HepG2 (cell line): ENCODE results near the gene IPO9. TPM values are rescaled to one million over a fixed set of nuclear protein-coding genes. Genes with fewer than 3 reads are reported as not detected.

ENCODE experiments used
- FOXC1 ChIP-seq: sonication (generic); formaldehyde crosslinking; IDR thresholded peaks from 2 replicates; pipeline ENCODE4 v1.8.0; 2022; ENCODE audit warnings: mild to moderate bottlenecking, missing genetic modification reagents, borderline replicate concordance
- FOXO1 ChIP-seq: sonication (generic); formaldehyde crosslinking; IDR thresholded peaks from 2 replicates; pipeline ENCODE4 v1.4.0; 2020; ENCODE audit warnings: missing genetic modification reagents
- LBX2 ChIP-seq: sonication (generic); formaldehyde crosslinking; IDR thresholded peaks from 2 replicates; pipeline ENCODE4 v1.5.0; 2020; ENCODE audit warnings: missing genetic modification reagents, mild to moderate bottlenecking, borderline replicate concordance
- MAFK ChIP-seq, 2 experiments: IDR thresholded peaks in 1 of 2; conservative IDR thresholded peaks in 1 of 2; 2 replicates each; pipeline ENCODE4 v1.6.1; 2011; ENCODE audit warnings: improper control_type of control experiment in 2 of 2, low read length in 2 of 2
- REPIN1 ChIP-seq: sonication (generic); formaldehyde crosslinking; IDR thresholded peaks from 2 replicates; pipeline ENCODE4 v1.8.0; 2022; ENCODE audit warnings: missing genetic modification reagents, low read depth, mild to moderate bottlenecking, borderline replicate concordance
- RFXAP ChIP-seq: sonication (generic); formaldehyde crosslinking; IDR thresholded peaks from 2 replicates; pipeline ENCODE4 v1.4.0; 2020; ENCODE audit warnings: missing genetic modification reagents, borderline replicate concordance
- SNAI1 ChIP-seq: sonication (generic); formaldehyde crosslinking; IDR thresholded peaks from 2 replicates; pipeline ENCODE4 v1.5.0; 2020; ENCODE audit warnings: mild to moderate bottlenecking, missing genetic modification reagents, borderline replicate concordance
- ZBTB2 ChIP-seq: sonication (generic); formaldehyde crosslinking; IDR thresholded peaks from 2 replicates; pipeline ENCODE4 v1.8.0; 2022; ENCODE audit warnings: low read depth, missing genetic modification reagents
- ZBTB38 ChIP-seq: sonication (generic); formaldehyde crosslinking; IDR thresholded peaks from 2 replicates; pipeline ENCODE4 v1.5.1; 2020; ENCODE audit warnings: mild to moderate bottlenecking, missing genetic modification reagents
- ZNF10 ChIP-seq: sonication (generic); formaldehyde crosslinking; IDR thresholded peaks from 2 replicates; pipeline ENCODE4 v1.4.0; 2020; ENCODE audit warnings: mild to moderate bottlenecking, low read depth, missing genetic modification reagents, borderline replicate concordance
- ZNF224 ChIP-seq: sonication (generic); formaldehyde crosslinking; IDR thresholded peaks from 2 replicates; pipeline ENCODE4 v1.5.0; 2020; ENCODE audit warnings: mild to moderate bottlenecking, missing genetic modification reagents
- ZNF776 ChIP-seq: sonication (generic); formaldehyde crosslinking; IDR thresholded peaks from 2 replicates; pipeline ENCODE4 v1.4.0; 2020; ENCODE audit warnings: mild to moderate bottlenecking, missing genetic modification reagents
- polyA plus RNA-seq, 8 experiments: library from polyadenylated mRNA; depleted of rRNA in 3 of 8; stranded (reverse) in 7 of 8; unstranded in 1 of 8; fragments of >200 nt; fragmentation: Illumina TruSeq in 4 of 8; extraction: Trizol in 4 of 8; gene quantifications; 2 replicates each; pipeline versions ENCODE4 v1.2.1 to v1.2.3, GENCODE V29; 2011 to 2016; ENCODE audit warnings: low read depth in 4 of 8, missing spikeins in 1 of 8, mixed read lengths in 1 of 8; ENCODE audit not compliant: insufficient read depth in 1 of 8
- total RNA-seq, 5 experiments: library from RNA; depleted of rRNA; stranded (reverse); fragments of >200 nt; fragmentation: Illumina TruSeq; extraction: Trizol; gene quantifications; 2 replicates each; pipeline ENCODE4 v1.2.3, GENCODE V29; 2016; ENCODE audit warnings: low read depth in 1 of 5
- TF ChIP-seq, protein P1 (sequence below): sonication (generic); formaldehyde crosslinking; IDR thresholded peaks from 2 replicates; pipeline ENCODE4 v1.4.0; 2020; ENCODE audit warnings: missing genetic modification reagents
- TF ChIP-seq, protein P2 (sequence below): sonication (generic); formaldehyde crosslinking; IDR thresholded peaks from 2 replicates; pipeline ENCODE4 v1.4.0; 2020; ENCODE audit warnings: missing genetic modification reagents, borderline replicate concordance
- TF ChIP-seq, protein P3 (sequence below): sonication (generic); formaldehyde crosslinking; IDR thresholded peaks from 2 replicates; pipeline ENCODE4 v1.5.1; 2020; ENCODE audit warnings: missing genetic modification reagents, mild to moderate bottlenecking, borderline replicate concordance

IPO9 gene
- total and polyA plus RNA-seq, 2 of the 13 experiments (the other 11 are each of a cell fraction or from before 2014, with no cell fraction given) = 31.0 to 34.8 TPM

DNA sequence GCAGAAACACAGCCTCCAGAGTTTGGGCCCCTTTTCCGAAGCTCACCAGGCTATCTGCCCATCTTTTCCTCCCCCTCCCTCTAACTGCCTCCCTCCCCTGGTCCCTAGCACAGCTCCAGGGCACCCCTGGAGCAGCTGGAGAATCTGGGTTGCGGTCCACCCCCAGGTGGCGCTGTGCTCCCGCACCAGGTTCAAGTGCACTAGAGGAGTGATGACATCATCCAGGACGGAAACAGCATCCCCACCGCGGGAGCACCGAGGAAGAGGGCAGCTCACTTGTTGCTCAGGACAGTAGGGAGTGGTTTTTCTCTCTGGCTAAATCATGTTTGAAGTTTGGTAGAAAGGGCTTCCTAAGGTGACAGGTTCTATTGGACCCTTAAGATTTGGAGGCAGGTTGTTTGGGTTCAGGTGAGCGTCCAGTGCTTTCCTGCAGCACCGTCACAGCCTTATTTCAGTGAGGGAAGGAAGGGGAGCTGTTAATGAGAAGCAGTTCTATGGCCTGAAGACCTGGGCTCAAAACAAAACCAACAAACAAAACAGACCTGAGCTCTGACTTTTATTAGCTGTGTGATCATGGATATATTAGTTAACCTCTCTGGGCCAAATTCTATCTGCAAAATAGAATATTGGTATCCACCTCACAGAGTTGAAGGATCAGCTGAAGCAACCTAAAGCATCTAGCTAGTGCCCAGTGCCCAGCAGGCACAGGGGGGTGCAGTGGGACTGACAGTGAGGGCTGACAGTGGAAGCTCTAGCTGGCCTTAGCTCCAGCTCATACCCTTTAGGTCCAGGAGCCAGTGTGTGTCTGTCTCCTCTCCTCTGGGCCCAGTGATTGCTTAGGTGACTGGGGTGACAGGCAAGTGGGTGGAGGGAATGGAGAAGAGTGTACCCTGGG, 67.2 kb downstream of the IPO9 start (continued):
- TF ChIP-seq, protein P1, sequence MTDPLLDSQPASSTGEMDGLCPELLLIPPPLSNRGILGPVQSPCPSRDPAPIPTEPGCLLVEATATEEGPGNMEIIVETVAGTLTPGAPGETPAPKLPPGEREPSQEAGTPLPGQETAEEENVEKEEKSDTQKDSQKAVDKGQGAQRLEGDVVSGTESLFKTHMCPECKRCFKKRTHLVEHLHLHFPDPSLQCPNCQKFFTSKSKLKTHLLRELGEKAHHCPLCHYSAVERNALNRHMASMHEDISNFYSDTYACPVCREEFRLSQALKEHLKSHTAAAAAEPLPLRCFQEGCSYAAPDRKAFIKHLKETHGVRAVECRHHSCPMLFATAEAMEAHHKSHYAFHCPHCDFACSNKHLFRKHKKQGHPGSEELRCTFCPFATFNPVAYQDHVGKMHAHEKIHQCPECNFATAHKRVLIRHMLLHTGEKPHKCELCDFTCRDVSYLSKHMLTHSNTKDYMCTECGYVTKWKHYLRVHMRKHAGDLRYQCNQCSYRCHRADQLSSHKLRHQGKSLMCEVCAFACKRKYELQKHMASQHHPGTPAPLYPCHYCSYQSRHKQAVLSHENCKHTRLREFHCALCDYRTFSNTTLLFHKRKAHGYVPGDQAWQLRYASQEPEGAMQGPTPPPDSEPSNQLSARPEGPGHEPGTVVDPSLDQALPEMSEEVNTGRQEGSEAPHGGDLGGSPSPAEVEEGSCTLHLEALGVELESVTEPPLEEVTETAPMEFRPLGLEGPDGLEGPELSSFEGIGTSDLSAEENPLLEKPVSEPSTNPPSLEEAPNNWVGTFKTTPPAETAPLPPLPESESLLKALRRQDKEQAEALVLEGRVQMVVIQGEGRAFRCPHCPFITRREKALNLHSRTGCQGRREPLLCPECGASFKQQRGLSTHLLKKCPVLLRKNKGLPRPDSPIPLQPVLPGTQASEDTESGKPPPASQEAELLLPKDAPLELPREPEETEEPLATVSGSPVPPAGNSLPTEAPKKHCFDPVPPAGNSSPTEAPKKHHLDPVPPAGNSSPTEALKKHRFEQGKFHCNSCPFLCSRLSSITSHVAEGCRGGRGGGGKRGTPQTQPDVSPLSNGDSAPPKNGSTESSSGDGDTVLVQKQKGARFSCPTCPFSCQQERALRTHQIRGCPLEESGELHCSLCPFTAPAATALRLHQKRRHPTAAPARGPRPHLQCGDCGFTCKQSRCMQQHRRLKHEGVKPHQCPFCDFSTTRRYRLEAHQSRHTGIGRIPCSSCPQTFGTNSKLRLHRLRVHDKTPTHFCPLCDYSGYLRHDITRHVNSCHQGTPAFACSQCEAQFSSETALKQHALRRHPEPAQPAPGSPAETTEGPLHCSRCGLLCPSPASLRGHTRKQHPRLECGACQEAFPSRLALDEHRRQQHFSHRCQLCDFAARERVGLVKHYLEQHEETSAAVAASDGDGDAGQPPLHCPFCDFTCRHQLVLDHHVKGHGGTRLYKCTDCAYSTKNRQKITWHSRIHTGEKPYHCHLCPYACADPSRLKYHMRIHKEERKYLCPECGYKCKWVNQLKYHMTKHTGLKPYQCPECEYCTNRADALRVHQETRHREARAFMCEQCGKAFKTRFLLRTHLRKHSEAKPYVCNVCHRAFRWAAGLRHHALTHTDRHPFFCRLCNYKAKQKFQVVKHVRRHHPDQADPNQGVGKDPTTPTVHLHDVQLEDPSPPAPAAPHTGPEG (CRISPR knock-in tag) = no peak
- no peak; the same call in 1 of the 2 replicates for TF ChIP-seq FOXC1 (CRISPR knock-in tag)
- TF ChIP-seq FOXO1 (CRISPR knock-in tag) = no peak; the same call in 1 of the 2 replicates
- no peak for TF ChIP-seq MAFK (conservative IDR thresholded peaks at IDR 0.05 in 1 of 2, IDR thresholded peaks at IDR 0.05 in 1 of 2; ENCODE audit: low read length in 2 of 2)
- no peak for TF ChIP-seq ZBTB38 (CRISPR knock-in tag)
- TF ChIP-seq, protein P2, sequence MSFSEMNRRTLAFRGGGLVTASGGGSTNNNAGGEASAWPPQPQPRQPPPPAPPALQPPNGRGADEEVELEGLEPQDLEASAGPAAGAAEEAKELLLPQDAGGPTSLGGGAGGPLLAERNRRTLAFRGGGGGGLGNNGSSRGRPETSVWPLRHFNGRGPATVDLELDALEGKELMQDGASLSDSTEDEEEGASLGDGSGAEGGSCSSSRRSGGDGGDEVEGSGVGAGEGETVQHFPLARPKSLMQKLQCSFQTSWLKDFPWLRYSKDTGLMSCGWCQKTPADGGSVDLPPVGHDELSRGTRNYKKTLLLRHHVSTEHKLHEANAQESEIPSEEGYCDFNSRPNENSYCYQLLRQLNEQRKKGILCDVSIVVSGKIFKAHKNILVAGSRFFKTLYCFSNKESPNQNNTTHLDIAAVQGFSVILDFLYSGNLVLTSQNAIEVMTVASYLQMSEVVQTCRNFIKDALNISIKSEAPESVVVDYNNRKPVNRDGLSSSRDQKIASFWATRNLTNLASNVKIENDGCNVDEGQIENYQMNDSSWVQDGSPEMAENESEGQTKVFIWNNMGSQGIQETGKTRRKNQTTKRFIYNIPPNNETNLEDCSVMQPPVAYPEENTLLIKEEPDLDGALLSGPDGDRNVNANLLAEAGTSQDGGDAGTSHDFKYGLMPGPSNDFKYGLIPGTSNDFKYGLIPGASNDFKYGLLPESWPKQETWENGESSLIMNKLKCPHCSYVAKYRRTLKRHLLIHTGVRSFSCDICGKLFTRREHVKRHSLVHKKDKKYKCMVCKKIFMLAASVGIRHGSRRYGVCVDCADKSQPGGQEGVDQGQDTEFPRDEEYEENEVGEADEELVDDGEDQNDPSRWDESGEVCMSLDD (CRISPR knock-in tag) = no peak
- TF ChIP-seq ZNF224 (CRISPR knock-in tag) = no peak
- TF ChIP-seq ZNF776 (CRISPR knock-in tag) = no peak
- TF ChIP-seq RFXAP (CRISPR knock-in tag) = no peak; the same call in 1 of the 2 replicates
- TF ChIP-seq SNAI1 (CRISPR knock-in tag) = no peak
- TF ChIP-seq LBX2 (CRISPR knock-in tag) = no peak
- TF ChIP-seq REPIN1 (CRISPR knock-in tag) = peak; percentile 79; the same call in 1 of the 2 replicates
- TF ChIP-seq ZBTB2 = no peak
- no peak for TF ChIP-seq ZNF10 (CRISPR knock-in tag)
- TF ChIP-seq, protein P3, sequence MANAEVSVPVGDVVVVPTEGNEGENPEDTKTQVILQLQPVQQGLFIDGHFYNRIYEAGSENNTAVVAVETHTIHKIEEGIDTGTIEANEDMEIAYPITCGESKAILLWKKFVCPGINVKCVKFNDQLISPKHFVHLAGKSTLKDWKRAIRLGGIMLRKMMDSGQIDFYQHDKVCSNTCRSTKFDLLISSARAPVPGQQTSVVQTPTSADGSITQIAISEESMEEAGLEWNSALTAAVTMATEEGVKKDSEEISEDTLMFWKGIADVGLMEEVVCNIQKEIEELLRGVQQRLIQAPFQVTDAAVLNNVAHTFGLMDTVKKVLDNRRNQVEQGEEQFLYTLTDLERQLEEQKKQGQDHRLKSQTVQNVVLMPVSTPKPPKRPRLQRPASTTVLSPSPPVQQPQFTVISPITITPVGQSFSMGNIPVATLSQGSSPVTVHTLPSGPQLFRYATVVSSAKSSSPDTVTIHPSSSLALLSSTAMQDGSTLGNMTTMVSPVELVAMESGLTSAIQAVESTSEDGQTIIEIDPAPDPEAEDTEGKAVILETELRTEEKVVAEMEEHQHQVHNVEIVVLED (CRISPR knock-in tag) = no peak
